PC-3 (cell line): ENCODE measurements around the gene PML.

Experiments used
- EZH2 ChIP-seq: fragments of 300-600 bp; sonication (generic); IDR thresholded peaks from one replicate; pipeline ENCODE4 v1.6.1; 2017; ENCODE audit warnings: antibody characterized with exemption, mild to moderate bottlenecking, low read length; ENCODE audit not compliant: unreplicated experiment
- EZH2phosphoT487 ChIP-seq: fragments of 300-600 bp; sonication (generic); IDR thresholded peaks from 2 replicates; pipeline ENCODE4 v1.6.1; 2018; ENCODE audit warnings: mild to moderate bottlenecking, antibody characterized with exemption, low read length, borderline replicate concordance
- TF ChIP-seq, protein P1 (sequence below): fragments of 300-600 bp; sonication (generic); conservative IDR thresholded peaks from 2 replicates; pipeline ENCODE4 v1.5.1; 2017; ENCODE audit warnings: antibody characterized with exemption, low read depth, mild to moderate bottlenecking, low read length

DNA sequence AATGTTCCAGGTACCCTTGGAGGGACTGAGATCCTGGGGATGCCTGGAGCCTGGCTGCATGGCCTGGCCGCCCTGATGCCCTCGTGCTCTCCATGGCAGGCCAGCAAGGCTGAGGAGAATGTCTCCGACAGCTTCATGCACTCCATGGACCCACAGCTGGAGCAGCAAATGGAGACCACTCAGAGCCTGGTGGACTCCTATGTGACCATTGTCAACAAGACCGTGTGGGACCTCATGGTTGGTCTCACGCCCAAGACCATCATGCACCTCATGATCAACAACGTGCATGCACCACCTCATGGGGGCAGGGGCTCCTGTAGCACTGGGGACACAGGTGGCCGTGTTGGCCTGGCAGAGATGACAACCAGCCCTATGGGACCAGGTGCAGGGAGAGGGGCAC lies 68.2 kb downstream of the PML start:
- TF ChIP-seq, protein P1, sequence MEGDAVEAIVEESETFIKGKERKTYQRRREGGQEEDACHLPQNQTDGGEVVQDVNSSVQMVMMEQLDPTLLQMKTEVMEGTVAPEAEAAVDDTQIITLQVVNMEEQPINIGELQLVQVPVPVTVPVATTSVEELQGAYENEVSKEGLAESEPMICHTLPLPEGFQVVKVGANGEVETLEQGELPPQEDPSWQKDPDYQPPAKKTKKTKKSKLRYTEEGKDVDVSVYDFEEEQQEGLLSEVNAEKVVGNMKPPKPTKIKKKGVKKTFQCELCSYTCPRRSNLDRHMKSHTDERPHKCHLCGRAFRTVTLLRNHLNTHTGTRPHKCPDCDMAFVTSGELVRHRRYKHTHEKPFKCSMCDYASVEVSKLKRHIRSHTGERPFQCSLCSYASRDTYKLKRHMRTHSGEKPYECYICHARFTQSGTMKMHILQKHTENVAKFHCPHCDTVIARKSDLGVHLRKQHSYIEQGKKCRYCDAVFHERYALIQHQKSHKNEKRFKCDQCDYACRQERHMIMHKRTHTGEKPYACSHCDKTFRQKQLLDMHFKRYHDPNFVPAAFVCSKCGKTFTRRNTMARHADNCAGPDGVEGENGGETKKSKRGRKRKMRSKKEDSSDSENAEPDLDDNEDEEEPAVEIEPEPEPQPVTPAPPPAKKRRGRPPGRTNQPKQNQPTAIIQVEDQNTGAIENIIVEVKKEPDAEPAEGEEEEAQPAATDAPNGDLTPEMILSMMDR = no peak
- no peak for TF ChIP-seq EZH2
- no peak for TF ChIP-seq EZH2phosphoT487
